Measurements from ENCODE around the gene FERD3L.

Gene FERD3L

GRCh38 chr7:19110026-19110730 lies 35.0 kb downstream of the FERD3L start:
- DNase-seq (ENCODE audit: low spot score in 2 of 2) (no peak), ATAC-seq (no peak)
- peaks cover 2% of the 10 kb centered on the region for H3K9me3 Mint-ChIP-seq
- no peaks in the 10 kb centered on the region for H3K36me3 Mint-ChIP-seq
- peaks cover 11% of the 10 kb centered on the region for H3K4me1 Mint-ChIP-seq
- H3K4me3 Mint-ChIP-seq = no peak overlapping the region
- no peak overlapping the region for H3K27ac Mint-ChIP-seq

GRCh38 chr7:19109000-19109946 lies 35.9 kb downstream of the FERD3L start:
- Mint-ChIP-seq H3K36me3 (no peaks in the 10 kb centered on the region), H3K27ac (no peak overlapping the region), H3K4me1 (peaks cover 11% of the 10 kb centered on the region), H3K9me3 (no peaks in the 10 kb centered on the region), H3K4me3 (no peak overlapping the region)
- no peak for ATAC-seq
- DNase-seq (ENCODE audit: low spot score in 2 of 2) = no peak

DNA sequence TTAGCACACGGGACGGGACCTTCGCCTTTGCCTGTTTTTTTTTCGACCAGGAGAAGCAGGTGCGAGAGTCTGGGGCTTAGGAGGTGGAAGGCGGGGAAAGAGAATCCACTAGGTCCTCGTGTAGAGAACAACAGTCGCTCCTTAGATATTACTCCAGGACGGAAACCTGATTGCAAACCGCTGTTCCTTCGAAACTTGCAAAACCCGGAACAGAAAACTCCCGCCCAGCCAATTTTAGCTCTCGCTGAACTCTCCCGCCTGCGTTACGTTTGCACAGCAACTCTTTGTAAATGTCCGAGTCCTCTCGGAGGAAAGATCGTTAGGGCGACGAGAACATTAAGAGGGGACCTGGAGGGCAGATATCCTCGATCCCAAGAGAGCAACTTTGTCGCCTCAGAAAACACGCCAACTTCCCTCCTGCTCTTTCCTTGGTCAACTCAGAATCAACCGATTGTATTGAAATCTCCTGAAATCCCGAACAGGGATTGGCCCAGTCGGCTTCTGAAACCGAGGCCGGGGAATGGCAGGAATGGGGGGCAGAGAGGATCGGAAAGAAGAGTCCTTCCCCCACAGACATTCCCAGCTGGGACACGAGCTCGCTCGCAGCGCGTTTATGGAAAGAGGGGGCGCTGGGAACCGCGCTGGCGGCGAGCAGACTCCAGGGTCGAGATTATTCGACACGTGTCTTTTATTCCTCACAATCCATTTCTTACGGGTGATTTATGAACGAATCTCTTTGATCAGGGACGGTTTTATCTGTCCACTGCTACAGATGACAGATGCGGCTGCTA lies 37.7 kb downstream of the FERD3L start:
- Mint-ChIP-seq H3K4me1 (peaks cover 11% of the 10 kb centered on the region), H3K27ac (no peak overlapping the region), H3K9me3 (no peaks in the 10 kb centered on the region), H3K4me3 (peak overlapping the region; percentile 28), H3K36me3 (no peaks in the 10 kb centered on the region)
- ATAC-seq (no peak), DNase-seq (ENCODE audit: low spot score in 2 of 2) (no peak)

DNA sequence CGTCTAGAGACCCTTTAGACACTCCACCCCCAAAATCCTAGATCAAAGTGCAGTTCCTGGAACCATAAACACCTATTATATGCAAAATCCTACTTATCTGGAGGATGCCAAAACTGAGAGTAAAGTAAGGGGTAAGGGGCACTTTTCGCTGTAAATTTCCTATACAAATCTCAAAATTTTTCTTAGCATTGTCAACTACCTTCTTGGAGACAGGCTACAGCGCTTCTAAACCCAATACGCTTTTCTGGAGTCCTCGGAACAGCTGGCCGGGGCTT lies 38.2 kb downstream of the FERD3L start:
- DNase-seq (ENCODE audit: low spot score in 2 of 2) = no peak
- Mint-ChIP-seq H3K4me3 (peak overlapping the region; percentile 28), H3K4me1 (peaks cover 11% of the 10 kb centered on the region), H3K9me3 (no peaks in the 10 kb centered on the region), H3K27ac (no peak overlapping the region), H3K36me3 (no peaks in the 10 kb centered on the region)
- no peak for ATAC-seq

DNA sequence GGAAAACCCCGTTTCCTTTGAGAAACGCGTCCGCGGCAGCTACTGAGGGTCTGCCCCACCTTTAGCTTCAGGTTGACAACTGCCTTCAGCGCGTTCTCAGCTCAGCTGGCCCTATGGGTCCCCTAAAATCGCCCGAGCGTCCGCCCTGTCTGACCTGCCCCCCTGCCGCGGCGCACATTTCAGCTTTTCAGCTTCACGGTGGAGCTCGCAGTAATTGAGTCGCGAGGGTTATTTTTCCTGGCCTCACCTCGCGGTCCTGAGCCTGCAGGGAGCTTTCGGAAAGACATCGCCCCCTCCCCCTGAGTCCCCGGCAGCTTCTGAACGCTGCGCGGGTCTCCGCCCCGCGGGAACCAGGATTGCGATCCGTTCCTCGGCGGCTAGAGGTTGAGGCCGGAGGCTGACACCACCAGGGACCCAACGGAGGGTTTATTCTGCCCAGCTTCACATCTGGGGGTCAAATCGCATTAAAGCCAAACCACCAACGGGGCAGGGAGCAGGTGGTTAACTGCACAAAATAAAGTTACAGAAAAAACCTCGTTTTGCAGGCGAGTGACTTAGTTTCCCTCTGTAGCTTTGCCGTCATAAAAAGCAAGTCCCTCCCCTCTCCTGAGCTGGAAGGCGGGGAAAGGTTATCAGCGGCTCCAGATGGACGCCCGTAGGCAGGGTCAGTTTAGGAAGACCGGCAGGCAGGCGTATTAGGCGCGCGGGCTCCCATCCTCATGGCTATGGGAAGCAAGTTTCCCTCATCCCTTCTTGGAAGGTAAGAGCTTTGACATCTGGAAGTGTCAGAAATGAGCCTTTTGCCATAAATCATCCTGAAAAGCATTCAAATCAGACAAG lies 38.8 kb downstream of the FERD3L start:
- no peak for ATAC-seq
- no peak overlapping the region for H3K27ac Mint-ChIP-seq
- no peaks in the 10 kb centered on the region for H3K36me3 Mint-ChIP-seq
- no peak for DNase-seq (ENCODE audit: low spot score in 2 of 2)
- peaks cover 11% of the 10 kb centered on the region for H3K4me1 Mint-ChIP-seq
- H3K4me3 Mint-ChIP-seq = peak overlapping the region; percentile 28
- H3K9me3 Mint-ChIP-seq = no peaks in the 10 kb centered on the region

DNA sequence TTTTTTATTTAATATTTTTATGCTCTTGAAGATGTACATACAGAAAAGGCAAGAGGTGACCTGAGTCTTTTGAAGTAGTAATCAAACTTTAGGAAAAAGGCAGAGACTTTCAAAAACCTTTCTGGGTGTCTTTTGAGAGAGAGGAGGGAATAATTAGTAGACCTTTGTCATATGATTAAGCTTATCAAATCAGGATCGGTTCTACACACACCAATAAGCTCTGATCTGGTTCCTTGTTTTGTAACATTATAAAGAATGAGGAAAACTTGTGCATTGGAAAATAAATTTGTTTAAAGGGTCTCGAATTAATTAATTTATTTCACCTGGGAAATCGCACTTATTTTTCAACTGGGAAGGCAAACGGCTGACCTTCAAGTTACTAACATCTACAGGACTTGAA lies 39.7 kb downstream of the FERD3L start:
- peaks cover 11% of the 10 kb centered on the region for H3K4me1 Mint-ChIP-seq
- H3K9me3 Mint-ChIP-seq = no peaks in the 10 kb centered on the region
- H3K4me3 Mint-ChIP-seq = no peak overlapping the region
- no peak overlapping the region for H3K27ac Mint-ChIP-seq
- H3K36me3 Mint-ChIP-seq = no peaks in the 10 kb centered on the region
- DNase-seq (ENCODE audit: low spot score in 2 of 2) (no peak), ATAC-seq (no peak)

- Mint-ChIP-seq H3K9me3 (no peaks in the 10 kb centered on the region), H3K36me3 (no peaks in the 10 kb centered on the region), H3K27ac (no peak overlapping the region), H3K4me3 (no peak overlapping the region), H3K4me1 (peaks cover 11% of the 10 kb centered on the region)
- ATAC-seq (no peak), DNase-seq (ENCODE audit: low spot score in 2 of 2) (no peak)
Measured at GRCh38 chr7:19104811-19105210, 40.4 kb downstream of the FERD3L start.

- H3K9me3 Mint-ChIP-seq = peaks cover 3% of the 10 kb centered on the region
- peaks cover 11% of the 10 kb centered on the region for H3K4me1 Mint-ChIP-seq
- no peak overlapping the region for H3K27ac Mint-ChIP-seq
- DNase-seq (ENCODE audit: low spot score in 2 of 2) (no peak), ATAC-seq (no peak)
- H3K4me3 Mint-ChIP-seq = no peak overlapping the region
- no peaks in the 10 kb centered on the region for H3K36me3 Mint-ChIP-seq
Measured at GRCh38 chr7:19102884-19103283, 42.3 kb downstream of the FERD3L start.

GRCh38 chr7:19101909-19102308 lies 43.3 kb downstream of the FERD3L start:
- DNase-seq (ENCODE audit: low spot score in 2 of 2) = no peak
- peaks cover under 1% of the 10 kb centered on the region for H3K4me1 Mint-ChIP-seq

GRCh38 chr7:19101472-19101871 lies 43.7 kb downstream of the FERD3L start:
- DNase-seq (ENCODE audit: low spot score in 2 of 2) = no peak

More at GRCh38 chr7:19101909-19102308, 43.3 kb downstream of the FERD3L start:
- no peak overlapping the region for H3K27ac Mint-ChIP-seq
- H3K36me3 Mint-ChIP-seq = no peaks in the 10 kb centered on the region
- ATAC-seq = no peak
- H3K4me3 Mint-ChIP-seq = no peak overlapping the region
- H3K9me3 Mint-ChIP-seq = peaks cover 3% of the 10 kb centered on the region

GRCh38 chr7:19099924-19100323 lies 45.3 kb downstream of the FERD3L start:
- ATAC-seq = no peak
- Mint-ChIP-seq H3K9me3 (peaks cover 3% of the 10 kb centered on the region), H3K4me1 (no peaks in the 10 kb centered on the region), H3K36me3 (no peaks in the 10 kb centered on the region), H3K4me3 (no peak overlapping the region), H3K27ac (no peak overlapping the region)
- no peak for DNase-seq (ENCODE audit: low spot score in 2 of 2)

More at GRCh38 chr7:19101472-19101871, 43.7 kb downstream of the FERD3L start:
- ATAC-seq = no peak
- no peak overlapping the region for H3K27ac Mint-ChIP-seq
- no peaks in the 10 kb centered on the region for H3K4me1 Mint-ChIP-seq
- no peak overlapping the region for H3K4me3 Mint-ChIP-seq
- peaks cover 3% of the 10 kb centered on the region for H3K9me3 Mint-ChIP-seq
- no peaks in the 10 kb centered on the region for H3K36me3 Mint-ChIP-seq

DNA sequence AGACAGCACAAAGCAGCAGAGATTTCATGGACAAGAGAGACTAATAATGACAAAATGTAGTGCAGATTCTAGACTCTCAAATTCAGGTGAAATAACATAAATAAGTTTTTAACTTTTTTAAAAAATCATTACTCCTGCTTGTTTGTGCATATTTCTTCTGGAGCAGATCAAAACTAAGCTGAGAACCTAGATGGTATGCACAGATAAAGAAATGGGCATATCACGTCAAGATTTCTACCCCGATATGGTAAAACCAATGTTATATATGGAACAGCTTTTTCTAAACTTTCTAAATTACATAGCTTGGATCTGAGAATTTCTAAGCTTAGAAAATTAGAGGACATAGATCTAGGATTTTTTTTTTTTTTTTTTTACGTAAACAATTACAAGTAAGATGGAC lies 46.0 kb downstream of the FERD3L start:
- DNase-seq (ENCODE audit: low spot score in 2 of 2) (no peak), ATAC-seq (no peak)
- Mint-ChIP-seq H3K27ac (no peak overlapping the region), H3K4me3 (no peak overlapping the region), H3K36me3 (no peaks in the 10 kb centered on the region), H3K9me3 (peaks cover 3% of the 10 kb centered on the region), H3K4me1 (no peaks in the 10 kb centered on the region)

DNA sequence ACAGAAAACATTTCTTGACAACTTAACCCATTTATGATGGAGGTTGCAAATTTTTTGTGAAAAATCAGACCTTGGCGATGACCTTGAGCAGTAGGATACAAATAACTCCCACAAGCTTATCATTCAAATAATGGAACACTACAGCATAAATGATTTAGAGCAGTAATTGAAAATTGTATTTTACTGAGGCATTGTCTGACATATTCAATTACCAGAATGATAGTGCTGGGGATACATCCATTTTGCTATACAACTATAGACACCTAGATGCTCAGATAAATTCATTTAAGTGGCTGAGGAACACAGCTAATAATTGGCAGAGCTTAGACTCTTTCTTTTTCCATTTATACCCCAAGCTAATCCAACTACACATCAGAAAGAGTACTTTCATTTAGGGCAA lies 46.7 kb downstream of the FERD3L start:
- no peak for ATAC-seq
- H3K36me3 Mint-ChIP-seq = no peaks in the 10 kb centered on the region
- no peak for DNase-seq (ENCODE audit: low spot score in 2 of 2)
- H3K27ac Mint-ChIP-seq = no peak overlapping the region
- no peak overlapping the region for H3K4me3 Mint-ChIP-seq
- no peaks in the 10 kb centered on the region for H3K4me1 Mint-ChIP-seq
- peaks cover 3% of the 10 kb centered on the region for H3K9me3 Mint-ChIP-seq

DNA sequence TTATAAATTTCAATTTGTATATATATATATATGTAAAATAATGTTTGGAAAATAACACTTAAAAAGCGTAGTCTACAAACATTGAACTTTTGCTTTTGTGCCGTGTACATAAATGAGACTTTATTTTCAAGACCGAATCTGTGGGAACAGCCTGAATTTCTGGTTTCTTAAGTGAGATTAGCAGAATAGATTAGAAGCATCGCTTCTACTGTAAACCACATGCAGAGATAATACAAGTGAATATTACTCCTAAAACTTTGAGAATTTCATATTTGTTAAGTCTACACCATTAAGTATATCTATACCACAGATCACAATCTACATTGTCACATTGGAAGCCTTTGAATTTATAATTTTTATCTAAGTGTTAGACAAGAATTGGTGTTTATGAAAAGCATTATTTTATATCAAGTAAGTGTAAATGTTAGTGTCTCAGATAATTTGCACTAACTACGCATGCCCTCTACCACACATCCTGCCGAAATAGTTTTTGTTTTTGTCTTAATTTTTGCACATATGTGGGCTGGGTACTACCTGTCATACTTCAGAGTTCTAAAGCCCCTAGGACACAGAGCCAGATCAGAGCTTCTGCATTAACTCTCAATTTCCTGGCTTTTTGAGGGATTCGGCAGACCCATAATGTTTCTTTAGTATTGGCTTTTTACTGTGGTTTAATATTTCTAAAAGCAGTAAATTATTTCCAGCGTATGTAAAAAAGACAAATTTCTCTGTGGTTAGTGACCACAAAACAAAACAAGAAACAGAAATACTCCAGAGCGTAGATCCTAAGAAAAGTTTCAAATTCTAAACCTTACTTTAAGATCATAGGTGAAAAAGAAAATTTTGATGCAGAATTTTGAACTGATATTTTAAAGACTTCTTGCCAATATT lies 47.8 kb downstream of the FERD3L start:
- H3K27ac Mint-ChIP-seq = no peak overlapping the region
- no peak for DNase-seq (ENCODE audit: low spot score in 2 of 2)
- no peaks in the 10 kb centered on the region for H3K36me3 Mint-ChIP-seq
- no peaks in the 10 kb centered on the region for H3K4me1 Mint-ChIP-seq
- no peak for ATAC-seq
- no peak overlapping the region for H3K4me3 Mint-ChIP-seq
- peaks cover 3% of the 10 kb centered on the region for H3K9me3 Mint-ChIP-seq
